Measurements from ENCODE around the gene PLEKHA8.

Gene PLEKHA8

DNA sequence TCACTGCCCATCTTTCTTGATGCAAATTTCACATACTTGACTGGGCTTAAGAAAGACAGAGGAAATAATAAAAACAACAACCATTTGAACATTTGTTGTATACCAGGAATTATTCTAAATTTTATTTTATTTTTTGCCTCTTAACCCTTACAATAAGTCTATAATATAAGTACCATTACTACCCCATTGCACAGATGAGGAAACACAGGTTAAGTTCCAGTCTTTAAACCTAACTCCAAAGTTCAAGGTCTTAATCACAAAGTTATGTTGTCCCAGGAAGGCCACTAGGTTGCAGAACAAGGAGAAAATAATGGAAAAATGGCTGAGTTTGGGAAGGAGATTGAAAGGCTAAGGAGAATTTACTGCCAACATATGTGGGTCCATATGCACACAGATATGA, 5.2 kb upstream of the PLEKHA8 start:
- no peak for DNase-seq (ENCODE audit: low read depth in 2 of 2)

- no peak for DNase-seq (ENCODE audit: low read depth in 2 of 2)
Measured at GRCh38 chr7:30023524-30023923, 4.7 kb upstream of the PLEKHA8 start.

DNA sequence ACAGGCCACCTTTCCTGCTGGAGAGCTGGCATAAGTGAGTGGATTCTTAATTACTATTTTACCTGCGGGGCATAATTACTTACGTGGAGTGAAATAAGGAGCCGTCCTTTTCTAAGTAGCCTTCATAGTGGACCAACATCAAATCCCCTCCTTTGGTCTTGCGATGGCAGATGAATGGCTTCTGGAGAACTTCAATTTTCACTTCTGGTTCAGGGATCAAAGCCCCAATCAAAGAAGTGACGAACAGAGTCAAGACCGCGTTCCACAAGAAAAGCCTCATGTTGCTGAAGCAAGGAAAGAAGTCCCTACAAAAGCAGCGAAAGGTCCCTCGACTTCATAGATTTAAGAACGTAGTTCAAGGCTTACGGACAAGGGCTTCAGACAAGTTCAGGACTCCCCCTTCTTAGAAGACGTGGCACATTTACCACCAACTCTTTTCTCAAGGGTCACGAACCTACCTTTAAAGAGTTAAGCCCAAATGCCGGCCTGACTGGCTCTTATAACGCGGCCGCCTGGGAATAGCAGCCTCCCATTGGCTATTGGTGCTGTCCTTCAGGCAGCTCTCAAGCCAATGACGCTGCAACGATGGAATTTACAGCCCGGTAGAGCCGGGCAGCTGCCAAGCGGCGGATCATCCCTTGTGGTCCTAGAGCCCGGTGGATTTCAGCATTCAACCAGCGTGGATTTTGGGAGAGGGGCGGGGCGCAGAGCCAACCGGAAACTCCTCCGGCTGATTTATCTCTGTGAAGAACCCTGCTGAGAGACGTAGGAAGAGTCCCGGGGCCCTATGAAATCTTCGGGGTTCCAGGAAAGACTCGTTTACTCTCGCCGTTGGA, 1.8 kb upstream of the PLEKHA8 start, which contains the start of gene FKBP14:
TSS of gene FKBP14 (minus strand) at position 474 of the 836 bp plus-strand sequence. CDS start at position 280, 194 bp downstream.
- DNase-seq (ENCODE audit: low read depth in 2 of 2), result peak; percentile 88

DNA sequence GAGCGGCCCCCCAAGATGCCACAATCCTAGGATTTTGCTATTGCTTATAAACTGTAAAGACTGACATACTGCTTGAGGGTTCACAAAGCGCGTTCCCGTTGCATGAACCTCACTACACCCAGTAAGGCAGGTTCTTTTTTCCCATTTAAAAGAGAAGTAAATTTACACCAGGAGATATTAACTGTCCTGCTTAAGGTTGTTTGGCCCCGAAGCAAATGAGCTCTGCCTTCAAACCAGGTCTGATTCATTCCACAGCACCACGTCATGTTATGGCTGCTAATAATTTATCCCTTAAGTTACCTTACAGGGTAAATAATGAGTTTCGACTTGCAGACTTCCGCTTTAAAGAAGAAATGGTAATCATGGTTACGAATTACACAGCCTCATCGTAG, 1.2 kb upstream of the PLEKHA8 start:
- DNase-seq (ENCODE audit: low read depth in 2 of 2), result no peak

- DNase-seq (ENCODE audit: low read depth in 2 of 2), result no peak
Measured at GRCh38 chr7:30027740-30028215, 434 bp upstream of the PLEKHA8 start.

DNA sequence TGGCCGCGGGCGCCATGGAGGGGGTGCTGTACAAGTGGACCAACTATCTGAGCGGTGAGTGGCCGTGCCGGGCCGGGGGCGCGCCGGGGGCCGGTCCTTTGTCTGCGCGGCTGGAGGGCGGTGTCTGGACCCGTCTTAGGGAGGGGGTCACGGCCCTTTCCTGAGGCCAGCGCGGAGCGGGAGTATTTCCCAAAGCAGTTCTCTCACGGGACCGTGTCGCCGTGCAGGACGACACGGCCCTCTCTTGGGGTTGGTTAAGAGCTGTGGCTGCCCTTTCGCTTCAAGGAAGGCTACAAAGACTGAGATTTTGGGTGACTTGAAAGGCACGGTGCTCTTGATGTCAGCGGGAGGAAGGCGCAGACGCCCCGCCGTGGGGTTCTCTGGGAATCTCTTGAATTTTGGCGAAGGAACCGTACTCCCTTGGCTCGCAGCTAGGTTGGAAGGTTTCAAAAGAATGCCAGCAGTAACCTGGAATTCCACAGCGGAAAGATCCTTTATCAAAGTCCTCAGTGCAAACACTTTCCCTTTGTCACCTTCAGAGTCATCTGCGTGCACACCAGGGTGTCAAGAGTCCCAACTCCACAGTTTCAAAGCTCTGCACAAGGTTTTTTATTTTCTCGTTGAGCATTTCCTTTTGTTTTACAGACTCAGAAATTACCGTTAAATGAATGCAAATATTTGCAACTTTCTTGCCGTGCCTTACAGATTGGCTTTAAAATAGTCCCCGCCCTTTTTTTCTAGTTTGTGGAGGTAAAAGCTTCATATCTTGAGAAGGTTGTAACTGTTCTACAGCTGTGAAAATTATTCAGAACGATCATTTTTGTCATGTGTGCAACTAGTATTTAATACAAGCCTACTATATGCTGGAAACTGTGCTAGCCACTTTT, 780 bp downstream of the PLEKHA8 start:
- DNase-seq (ENCODE audit: low read depth in 2 of 2), result peak in 1 of 2 donors; percentile 3

- DNase-seq (ENCODE audit: low read depth in 2 of 2), result no peak
Measured at GRCh38 chr7:30029696-30030095, 1.5 kb downstream of the PLEKHA8 start.

GRCh38 chr7:30032310-30033125, 4.3 kb downstream of the PLEKHA8 start:
- no peak for DNase-seq (ENCODE audit: low read depth in 2 of 2)

DNA sequence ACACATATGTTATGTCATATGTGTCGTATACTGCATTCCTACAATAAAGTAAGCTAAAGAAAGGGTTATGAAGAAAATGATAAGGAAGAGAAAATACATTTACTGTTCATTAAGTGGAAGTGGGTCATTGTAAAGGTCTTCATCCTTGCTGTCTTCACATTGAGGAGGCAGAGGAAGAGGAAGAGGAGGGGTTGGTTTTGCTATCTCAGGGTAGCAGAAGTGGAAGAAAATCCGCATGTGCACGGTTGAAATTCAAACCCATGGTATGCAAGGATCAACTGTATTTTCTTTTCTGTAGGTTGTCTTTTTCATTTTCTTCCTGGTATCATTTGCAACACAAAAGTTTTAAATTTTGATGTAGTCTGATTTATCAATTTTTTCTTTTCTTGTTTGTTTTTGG, 6.3 kb downstream of the PLEKHA8 start:
- DNase-seq (ENCODE audit: low read depth in 2 of 2), result no peak

DNA sequence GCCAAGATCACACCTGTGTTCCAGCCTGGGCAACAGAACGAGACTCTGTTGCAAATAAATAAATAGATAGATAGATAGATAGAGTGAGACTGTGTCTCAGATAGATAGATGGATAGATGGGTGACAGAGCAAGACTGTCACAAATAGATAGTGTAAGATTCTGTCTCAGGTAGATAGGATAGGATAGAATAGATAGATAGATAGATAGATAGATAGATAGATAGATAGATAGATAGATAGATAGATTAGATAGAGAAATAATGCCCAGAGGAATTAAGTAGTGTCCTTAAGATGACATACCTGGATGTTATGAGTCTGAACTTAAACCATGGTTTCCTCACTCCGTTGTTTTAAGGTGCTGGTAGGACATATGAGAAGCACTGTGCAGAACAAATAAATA, 8.0 kb downstream of the PLEKHA8 start:
- no peak for DNase-seq (ENCODE audit: low read depth in 2 of 2)

GRCh38 chr7:30038196-30038980, 10.2 kb downstream of the PLEKHA8 start:
- no peak for DNase-seq (ENCODE audit: low read depth in 2 of 2)

DNA sequence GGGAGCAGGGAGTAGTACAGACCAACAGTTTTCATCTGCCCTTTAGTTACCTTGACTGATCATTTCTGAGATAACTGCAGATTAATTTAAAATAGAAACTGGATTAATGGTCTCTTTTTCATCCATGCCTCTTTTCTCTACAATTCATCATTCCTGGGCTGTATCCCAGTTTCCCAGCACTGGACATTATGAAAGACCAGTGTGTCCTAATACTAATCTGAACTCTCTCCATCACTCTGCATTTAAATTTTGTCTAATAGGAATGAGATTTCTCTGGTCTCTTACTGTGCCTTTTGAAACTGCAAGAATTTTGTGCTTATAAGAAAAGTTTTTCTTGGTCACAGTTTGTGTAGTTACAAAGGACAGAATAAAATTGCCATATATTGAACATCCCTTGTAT, 12.7 kb downstream of the PLEKHA8 start:
- DNase-seq (ENCODE audit: low read depth in 2 of 2), result no peak

GRCh38 chr7:30041526-30042269, 13.5 kb downstream of the PLEKHA8 start:
- DNase-seq (ENCODE audit: low read depth in 2 of 2), result no peak

- no peak for DNase-seq (ENCODE audit: low read depth in 2 of 2)
Measured at GRCh38 chr7:30046127-30046770, 18.0 kb downstream of the PLEKHA8 start.

DNA sequence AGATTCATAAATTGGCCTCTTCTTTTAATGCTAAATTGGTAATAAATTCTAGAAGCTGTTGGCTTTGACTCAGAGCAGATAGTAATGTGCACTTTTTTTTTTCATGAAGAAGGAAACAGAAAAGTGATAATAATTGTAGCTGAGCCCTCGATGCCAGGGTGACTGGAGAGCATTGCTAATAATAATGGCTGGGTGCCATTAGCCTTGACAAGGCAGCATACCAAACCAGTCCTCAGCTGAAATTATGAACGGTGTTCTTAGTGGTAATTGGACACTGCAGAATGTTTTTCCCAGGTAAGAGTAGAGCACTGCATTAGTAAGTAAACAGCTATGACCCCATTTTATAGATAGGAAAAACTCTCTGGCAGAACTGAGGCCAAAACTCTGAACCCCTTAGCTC, 18.9 kb downstream of the PLEKHA8 start:
- no peak for DNase-seq (ENCODE audit: low read depth in 2 of 2)

GRCh38 chr7:30048582-30048981, 20.4 kb downstream of the PLEKHA8 start:
- DNase-seq (ENCODE audit: low read depth in 2 of 2), result no peak

DNA sequence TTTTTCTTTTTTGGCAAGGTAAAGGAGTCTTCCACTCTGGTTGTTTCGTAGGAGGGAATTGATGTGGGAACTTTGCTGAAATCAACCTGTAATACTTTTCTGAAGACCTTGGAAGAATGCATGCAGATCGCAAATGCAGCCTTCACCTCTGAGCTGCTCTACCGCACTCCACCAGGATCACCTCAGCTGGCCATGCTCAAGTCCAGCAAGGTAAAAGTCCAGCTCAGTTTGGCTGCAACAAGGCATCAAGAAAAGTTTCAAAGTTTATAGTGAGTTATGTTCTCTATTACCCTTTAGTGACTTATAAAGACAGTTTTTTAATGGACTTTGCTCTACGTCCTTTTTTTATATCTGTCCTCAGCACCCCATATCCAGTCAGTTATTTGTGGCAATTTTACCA, 21.0 kb downstream of the PLEKHA8 start:
- DNase-seq (ENCODE audit: low read depth in 2 of 2), result no peak

GRCh38 chr7:30053068-30053467, 24.9 kb downstream of the PLEKHA8 start:
- no peak for DNase-seq (ENCODE audit: low read depth in 2 of 2)

GRCh38 chr7:30057741-30058140, 29.5 kb downstream of the PLEKHA8 start:
- DNase-seq (ENCODE audit: low read depth in 2 of 2), result no peak

DNA sequence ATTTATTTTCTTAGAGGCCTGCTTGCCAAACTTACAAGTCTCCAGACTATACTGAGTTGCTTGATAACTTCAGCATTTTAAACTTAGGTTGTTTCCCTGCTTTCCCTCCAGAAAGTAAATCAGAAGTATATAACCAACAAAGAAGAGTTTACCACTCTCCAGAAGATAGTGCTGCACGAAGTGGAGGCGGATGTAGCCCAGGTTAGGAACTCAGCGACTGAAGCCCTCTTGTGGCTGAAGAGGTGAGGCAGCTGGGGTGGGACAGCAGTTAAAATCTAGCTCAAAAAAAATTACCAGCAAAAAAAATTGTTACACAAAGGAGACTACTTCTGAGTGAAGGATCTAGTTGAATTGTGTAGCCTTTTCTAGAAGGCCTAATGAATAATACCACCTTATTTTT, 33.6 kb downstream of the PLEKHA8 start:
- peak; percentile 7 to 14 for DNase-seq (ENCODE audit: low read depth in 2 of 2)
